Muscle of leg (tissue), 11 donors: ENCODE results near the gene RALGPS1. TPM values are rescaled to one million over a fixed set of nuclear protein-coding genes. Genes with fewer than 3 reads are reported as not detected.

ENCODE experiments used
- DNase-seq: peaks from one replicate; pipeline ENCODE4 v3.0.0; 2013
- H3K27ac ChIP-seq: one replicate; pipeline ENCODE4 v1.5.1; 2013; ENCODE audit warnings: mild to moderate bottlenecking, low read length, control low read depth
- H3K27me3 ChIP-seq: one replicate; pipeline ENCODE4 v1.6.1; 2013; ENCODE audit warnings: low read length; ENCODE audit not compliant: control insufficient read depth, insufficient read depth
- H3K36me3 ChIP-seq: one replicate; pipeline ENCODE4 v1.6.1; 2013; ENCODE audit warnings: low read length; ENCODE audit not compliant: control insufficient read depth, insufficient read depth
- H3K4me1 ChIP-seq: one replicate; pipeline ENCODE4 v1.6.1; 2013; ENCODE audit warnings: low read length; ENCODE audit not compliant: control insufficient read depth, insufficient read depth
- H3K4me3 ChIP-seq: one replicate; pipeline ENCODE4 v1.5.1; 2013; ENCODE audit warnings: low read length, control low read depth
- H3K9me3 ChIP-seq: replicated peaks from 2 replicates; pipeline ENCODE4 v1.6.1; 2013; ENCODE audit warnings: low read depth, low read length; ENCODE audit not compliant: control insufficient read depth
- WGBS: methylation state at CpG from one replicate; pipeline ENCODE4 v1.1.5; 2013; ENCODE audit warnings: missing lambda C conversion rate; ENCODE audit not compliant: insufficient coverage; 5-methylcytosine and 5-hydroxymethylcytosine counted together
- polyA plus RNA-seq, 8 donors: library from polyadenylated mRNA; unstranded; fragments of 120-200 nt; gene quantifications; one replicate each; pipeline versions ENCODE4 v1.2.1 to v1.2.3, GENCODE V29; 2013; ENCODE audit warnings: inconsistent platforms in 1 of 8, low replicate concordance in 1 of 8; ENCODE audit not compliant: insufficient read length in 8 of 8, insufficient read depth in 1 of 8
- total RNA-seq: library from RNA; stranded (reverse); fragments of 120-200 nt; gene quantifications from one replicate; pipeline ENCODE4 v1.2.4, GENCODE V29; 2013

RALGPS1 gene
- total and polyA plus RNA-seq, 9 donors = 4.6 to 8.6 (median 7.2) TPM

GRCh38 chr9:126880226-126880946 lies 34.2 kb upstream of the RALGPS1 start:
- Histone ChIP-seq H3K4me3 (no peak overlapping the region), H3K27ac (peak overlapping the region; percentile 53), H3K36me3 (peaks cover 28% of the 10 kb centered on the region), H3K4me1 (peaks cover 7% of the 10 kb centered on the region), H3K9me3 (no peaks in the 10 kb centered on the region), H3K27me3 (no peaks in the 10 kb centered on the region)
- 93% methylated on average over 13 of the region's 23 CpGs for WGBS
- peak; percentile 18 for DNase-seq

- peak; percentile 74 for DNase-seq
- WGBS = 67% methylated on average over 2 of the region's 6 CpGs
- H3K36me3 ChIP-seq = peaks cover 28% of the 10 kb centered on the region
Measured at GRCh38 chr9:126880947-126881332, 33.6 kb upstream of the RALGPS1 start.

GRCh38 chr9:126882746-126883145 lies 31.8 kb upstream of the RALGPS1 start:
- H3K36me3 ChIP-seq = peaks cover 28% of the 10 kb centered on the region
- H3K9me3 ChIP-seq = no peaks in the 10 kb centered on the region
- H3K27ac ChIP-seq = no peak overlapping the region
- no peak for DNase-seq
- no peaks in the 10 kb centered on the region for H3K27me3 ChIP-seq
- 73% methylated on average over 3 of the region's 11 CpGs for WGBS
- peaks cover 7% of the 10 kb centered on the region for H3K4me1 ChIP-seq
- no peak overlapping the region for H3K4me3 ChIP-seq

More at GRCh38 chr9:126880947-126881332, 33.6 kb upstream of the RALGPS1 start:
- Histone ChIP-seq H3K4me1 (peaks cover 7% of the 10 kb centered on the region), H3K4me3 (no peak overlapping the region), H3K27me3 (no peaks in the 10 kb centered on the region), H3K27ac (peak overlapping the region; percentile 53), H3K9me3 (no peaks in the 10 kb centered on the region)

GRCh38 chr9:126883636-126884035 lies 30.9 kb upstream of the RALGPS1 start:
- Histone ChIP-seq H3K36me3 (peaks cover 28% of the 10 kb centered on the region), H3K27ac (no peak overlapping the region), H3K4me3 (no peak overlapping the region), H3K9me3 (no peaks in the 10 kb centered on the region), H3K27me3 (no peaks in the 10 kb centered on the region), H3K4me1 (peaks cover 7% of the 10 kb centered on the region)
- 58% methylated on average over 6 of the region's 15 CpGs for WGBS
- DNase-seq = no peak

- no peaks in the 10 kb centered on the region for H3K27me3 ChIP-seq
- H3K27ac ChIP-seq = no peak overlapping the region
- no peaks in the 10 kb centered on the region for H3K9me3 ChIP-seq
- no peak overlapping the region for H3K4me3 ChIP-seq
- H3K36me3 ChIP-seq = peaks cover 16% of the 10 kb centered on the region
- peaks cover 5% of the 10 kb centered on the region for H3K4me1 ChIP-seq
- 75% methylated on average over 4 of the region's 6 CpGs for WGBS
- DNase-seq = no peak
Measured at GRCh38 chr9:126885131-126885641, 29.4 kb upstream of the RALGPS1 start.

GRCh38 chr9:126886034-126886822 lies 28.4 kb upstream of the RALGPS1 start:
- peaks cover 9% of the 10 kb centered on the region for H3K36me3 ChIP-seq
- no peaks in the 10 kb centered on the region for H3K27me3 ChIP-seq
- 42% methylated on average over 15 of the region's 23 CpGs for WGBS
- H3K9me3 ChIP-seq = no peaks in the 10 kb centered on the region
- H3K4me3 ChIP-seq = no peak overlapping the region
- no peak for DNase-seq
- H3K4me1 ChIP-seq = peaks cover 2% of the 10 kb centered on the region
- no peak overlapping the region for H3K27ac ChIP-seq

GRCh38 chr9:126886897-126887296 lies 27.7 kb upstream of the RALGPS1 start:
- H3K27me3 ChIP-seq = no peaks in the 10 kb centered on the region
- no peaks in the 10 kb centered on the region for H3K9me3 ChIP-seq
- H3K36me3 ChIP-seq = peaks cover 9% of the 10 kb centered on the region
- no peak overlapping the region for H3K4me3 ChIP-seq
- 85% methylated on average over 10 of the region's 10 CpGs for WGBS
- DNase-seq = no peak
- H3K27ac ChIP-seq = no peak overlapping the region
- H3K4me1 ChIP-seq = peaks cover 2% of the 10 kb centered on the region

GRCh38 chr9:126891676-126892075 lies 22.9 kb upstream of the RALGPS1 start:
- H3K27ac ChIP-seq = no peak overlapping the region
- no peaks in the 10 kb centered on the region for H3K36me3 ChIP-seq
- H3K4me3 ChIP-seq = no peak overlapping the region
- H3K27me3 ChIP-seq = no peaks in the 10 kb centered on the region
- H3K9me3 ChIP-seq = no peaks in the 10 kb centered on the region
- no CpG with 5 or more reads among the region's 3 CpGs for WGBS
- H3K4me1 ChIP-seq = no peaks in the 10 kb centered on the region
- no peak for DNase-seq

- no peaks in the 10 kb centered on the region for H3K4me1 ChIP-seq
- no peaks in the 10 kb centered on the region for H3K27me3 ChIP-seq
- no peak overlapping the region for H3K27ac ChIP-seq
- no peaks in the 10 kb centered on the region for H3K36me3 ChIP-seq
- no peak for DNase-seq
- 31% methylated on average over 5 of the region's 5 CpGs for WGBS
- H3K9me3 ChIP-seq = no peaks in the 10 kb centered on the region
- H3K4me3 ChIP-seq = no peak overlapping the region
Measured at GRCh38 chr9:126893079-126893478, 21.5 kb upstream of the RALGPS1 start.

- Histone ChIP-seq H3K4me1 (no peaks in the 10 kb centered on the region), H3K36me3 (no peaks in the 10 kb centered on the region), H3K27ac (no peak overlapping the region), H3K9me3 (no peaks in the 10 kb centered on the region), H3K4me3 (no peak overlapping the region), H3K27me3 (no peaks in the 10 kb centered on the region)
- no peak for DNase-seq
- 64% methylated on average over 4 of the region's 4 CpGs for WGBS
Measured at GRCh38 chr9:126894052-126894603, 20.5 kb upstream of the RALGPS1 start.
